Ishikawa (cell line): ENCODE measurements around the gene SPR.
A peak's percentile ranks its signal among the peaks of the same experiment; 100 is the strongest.

Source experiments
- CEBPB ChIP-seq: IDR thresholded peaks from 2 replicates; pipeline ENCODE4 v1.6.1; 2012
- CREB1 ChIP-seq: IDR thresholded peaks from 2 replicates; pipeline ENCODE4 v1.6.1; 2012; ENCODE audit warnings: low read depth
- EGR1 ChIP-seq: IDR thresholded peaks from 2 replicates; pipeline ENCODE4 v1.6.1; 2012
- EP300 ChIP-seq: IDR thresholded peaks from 2 replicates; pipeline ENCODE4 v1.6.1; 2012; ENCODE audit warnings: borderline replicate concordance
- FOXM1 ChIP-seq: IDR thresholded peaks from 2 replicates; pipeline ENCODE4 v1.6.1; 2012; ENCODE audit warnings: low read depth, borderline replicate concordance
- NFIC ChIP-seq: IDR thresholded peaks from 2 replicates; pipeline ENCODE4 v1.6.1; 2012
- RAD21 ChIP-seq: IDR thresholded peaks from 2 replicates; pipeline ENCODE4 v1.6.1; 2012; ENCODE audit warnings: low read depth
- TAF1 ChIP-seq: IDR thresholded peaks from 2 replicates; pipeline ENCODE4 v1.6.1; 2012; ENCODE audit warnings: low read depth, mild to moderate bottlenecking
- TCF12 ChIP-seq: IDR thresholded peaks from 2 replicates; pipeline ENCODE4 v1.6.1; 2012; ENCODE audit warnings: low read depth
- TEAD4 ChIP-seq: IDR thresholded peaks from 2 replicates; pipeline ENCODE4 v1.6.1; 2012
- YY1 ChIP-seq: IDR thresholded peaks from 2 replicates; pipeline ENCODE4 v1.6.1; 2012; ENCODE audit warnings: low read depth
- ZBTB7A ChIP-seq: IDR thresholded peaks from 2 replicates; pipeline ENCODE4 v1.6.1; 2012; ENCODE audit warnings: low read depth
- TF ChIP-seq, protein P1 (sequence below): IDR thresholded peaks from 2 replicates; pipeline ENCODE4 v1.6.1; 2012
- TF ChIP-seq, protein P2 (sequence below): IDR thresholded peaks from 2 replicates; pipeline ENCODE4 v1.6.1; 2012
- TF ChIP-seq, protein P3 (sequence below): IDR thresholded peaks from 2 replicates; pipeline ENCODE4 v1.6.1; 2012; ENCODE audit warnings: low read depth, mild to moderate bottlenecking

The SPR gene

DNA sequence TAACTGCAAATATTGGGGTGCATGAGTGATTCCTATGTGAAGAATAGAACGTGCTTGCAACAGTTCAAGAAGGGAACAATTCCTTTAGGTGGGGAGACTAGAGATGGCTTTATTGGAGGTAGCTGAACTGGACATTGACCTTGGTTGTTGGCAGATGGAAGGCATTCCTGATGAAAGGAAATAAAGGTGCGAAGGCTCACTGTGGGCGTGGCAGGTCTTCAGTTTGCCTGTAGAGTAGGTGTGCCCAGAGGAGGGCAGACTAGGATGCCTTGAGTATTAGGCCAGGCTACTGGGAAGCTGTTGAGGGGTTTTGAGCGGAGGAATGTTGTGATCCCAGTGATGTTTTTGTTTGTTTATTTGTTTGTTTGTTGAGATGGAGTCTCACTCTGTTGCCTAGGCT lies 2.8 kb downstream of the SPR start:
- TF ChIP-seq ZBTB7A (no peak), YY1 (no peak), FOXM1 (no peak), TAF1 (no peak), CEBPB (no peak), EGR1 (no peak), EP300 (no peak), TEAD4 (no peak)
- TF ChIP-seq, protein P1, sequence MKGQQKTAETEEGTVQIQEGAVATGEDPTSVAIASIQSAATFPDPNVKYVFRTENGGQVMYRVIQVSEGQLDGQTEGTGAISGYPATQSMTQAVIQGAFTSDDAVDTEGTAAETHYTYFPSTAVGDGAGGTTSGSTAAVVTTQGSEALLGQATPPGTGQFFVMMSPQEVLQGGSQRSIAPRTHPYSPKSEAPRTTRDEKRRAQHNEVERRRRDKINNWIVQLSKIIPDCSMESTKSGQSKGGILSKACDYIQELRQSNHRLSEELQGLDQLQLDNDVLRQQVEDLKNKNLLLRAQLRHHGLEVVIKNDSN: no peak
- TF ChIP-seq, protein P2, sequence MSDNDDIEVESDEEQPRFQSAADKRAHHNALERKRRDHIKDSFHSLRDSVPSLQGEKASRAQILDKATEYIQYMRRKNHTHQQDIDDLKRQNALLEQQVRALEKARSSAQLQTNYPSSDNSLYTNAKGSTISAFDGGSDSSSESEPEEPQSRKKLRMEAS: no peak
- TF ChIP-seq, protein P3, sequence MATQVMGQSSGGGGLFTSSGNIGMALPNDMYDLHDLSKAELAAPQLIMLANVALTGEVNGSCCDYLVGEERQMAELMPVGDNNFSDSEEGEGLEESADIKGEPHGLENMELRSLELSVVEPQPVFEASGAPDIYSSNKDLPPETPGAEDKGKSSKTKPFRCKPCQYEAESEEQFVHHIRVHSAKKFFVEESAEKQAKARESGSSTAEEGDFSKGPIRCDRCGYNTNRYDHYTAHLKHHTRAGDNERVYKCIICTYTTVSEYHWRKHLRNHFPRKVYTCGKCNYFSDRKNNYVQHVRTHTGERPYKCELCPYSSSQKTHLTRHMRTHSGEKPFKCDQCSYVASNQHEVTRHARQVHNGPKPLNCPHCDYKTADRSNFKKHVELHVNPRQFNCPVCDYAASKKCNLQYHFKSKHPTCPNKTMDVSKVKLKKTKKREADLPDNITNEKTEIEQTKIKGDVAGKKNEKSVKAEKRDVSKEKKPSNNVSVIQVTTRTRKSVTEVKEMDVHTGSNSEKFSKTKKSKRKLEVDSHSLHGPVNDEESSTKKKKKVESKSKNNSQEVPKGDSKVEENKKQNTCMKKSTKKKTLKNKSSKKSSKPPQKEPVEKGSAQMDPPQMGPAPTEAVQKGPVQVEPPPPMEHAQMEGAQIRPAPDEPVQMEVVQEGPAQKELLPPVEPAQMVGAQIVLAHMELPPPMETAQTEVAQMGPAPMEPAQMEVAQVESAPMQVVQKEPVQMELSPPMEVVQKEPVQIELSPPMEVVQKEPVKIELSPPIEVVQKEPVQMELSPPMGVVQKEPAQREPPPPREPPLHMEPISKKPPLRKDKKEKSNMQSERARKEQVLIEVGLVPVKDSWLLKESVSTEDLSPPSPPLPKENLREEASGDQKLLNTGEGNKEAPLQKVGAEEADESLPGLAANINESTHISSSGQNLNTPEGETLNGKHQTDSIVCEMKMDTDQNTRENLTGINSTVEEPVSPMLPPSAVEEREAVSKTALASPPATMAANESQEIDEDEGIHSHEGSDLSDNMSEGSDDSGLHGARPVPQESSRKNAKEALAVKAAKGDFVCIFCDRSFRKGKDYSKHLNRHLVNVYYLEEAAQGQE: no peak

DNA sequence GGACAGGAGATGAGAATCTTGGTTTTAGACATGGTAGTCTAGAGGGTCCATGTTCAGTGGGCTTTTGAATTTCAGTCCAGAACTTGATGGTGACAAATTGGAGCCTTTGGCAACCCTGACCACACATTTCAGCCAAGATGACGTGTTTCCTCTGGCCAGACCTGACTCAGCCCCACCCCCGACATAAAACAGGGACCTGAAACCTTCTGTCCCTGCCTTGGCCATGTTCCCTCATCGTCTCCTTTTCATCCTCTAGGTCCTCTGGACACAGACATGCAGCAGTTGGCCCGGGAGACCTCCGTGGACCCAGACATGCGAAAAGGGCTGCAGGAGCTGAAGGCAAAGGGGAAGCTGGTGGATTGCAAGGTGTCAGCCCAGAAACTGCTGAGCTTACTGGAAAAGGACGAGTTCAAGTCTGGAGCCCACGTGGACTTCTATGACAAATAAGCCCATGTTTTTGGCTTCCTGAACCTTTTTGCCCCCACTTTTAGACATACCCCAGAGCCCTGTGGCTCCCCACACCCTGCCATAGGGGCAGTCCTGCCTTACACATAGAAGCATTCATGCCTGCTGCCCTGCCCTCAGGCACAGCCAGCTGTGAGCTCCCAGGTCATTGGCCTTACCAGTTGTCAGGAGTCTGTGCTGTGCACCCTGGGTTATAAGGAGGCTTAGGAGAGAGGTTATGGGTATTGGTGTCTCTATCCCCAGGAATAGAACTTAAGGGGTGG lies 4.0 kb downstream of the SPR start:
- TF ChIP-seq TEAD4 (no peak), NFIC (no peak), CEBPB (no peak), CREB1 (no peak), RAD21 (no peak), EGR1 (no peak)

DNA sequence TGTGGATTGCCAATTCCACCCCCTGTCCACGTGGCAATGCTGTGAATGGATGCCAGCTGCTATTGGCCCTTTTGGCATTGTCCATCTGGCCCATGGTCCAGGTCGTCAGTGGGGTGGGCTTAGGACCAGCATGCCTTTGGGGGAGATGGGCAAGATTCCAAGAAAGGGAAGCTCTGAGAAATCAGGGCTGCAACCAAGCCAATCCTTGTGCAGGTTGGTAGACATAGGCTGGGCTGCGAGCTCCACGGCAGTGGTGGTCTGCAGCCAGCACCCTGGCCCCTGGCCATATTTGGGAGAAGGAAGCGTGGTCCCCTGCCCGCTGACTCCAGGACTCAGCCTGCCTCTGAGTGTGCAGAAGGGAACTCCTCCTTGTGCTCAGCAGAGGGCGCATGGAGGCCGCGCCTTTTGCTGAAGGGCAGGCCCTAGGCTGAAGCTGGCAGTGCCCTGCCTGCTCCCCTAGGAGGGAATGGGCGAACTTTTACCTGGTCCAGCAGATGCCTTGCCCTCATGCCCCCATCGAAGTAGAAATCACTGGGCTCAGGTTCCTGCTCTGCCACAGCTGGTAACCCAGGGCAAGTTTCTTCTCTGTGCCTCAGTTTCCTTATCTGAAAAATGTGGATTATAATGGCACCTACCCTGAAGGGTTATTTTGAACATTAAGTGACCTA lies 5.4 kb downstream of the SPR start:
- TF ChIP-seq NFIC (no peak), YY1 (no peak), FOXM1 (no peak), RAD21 (peak; percentile 89), TCF12 (no peak)
- TF ChIP-seq, protein P2: no peak

DNA sequence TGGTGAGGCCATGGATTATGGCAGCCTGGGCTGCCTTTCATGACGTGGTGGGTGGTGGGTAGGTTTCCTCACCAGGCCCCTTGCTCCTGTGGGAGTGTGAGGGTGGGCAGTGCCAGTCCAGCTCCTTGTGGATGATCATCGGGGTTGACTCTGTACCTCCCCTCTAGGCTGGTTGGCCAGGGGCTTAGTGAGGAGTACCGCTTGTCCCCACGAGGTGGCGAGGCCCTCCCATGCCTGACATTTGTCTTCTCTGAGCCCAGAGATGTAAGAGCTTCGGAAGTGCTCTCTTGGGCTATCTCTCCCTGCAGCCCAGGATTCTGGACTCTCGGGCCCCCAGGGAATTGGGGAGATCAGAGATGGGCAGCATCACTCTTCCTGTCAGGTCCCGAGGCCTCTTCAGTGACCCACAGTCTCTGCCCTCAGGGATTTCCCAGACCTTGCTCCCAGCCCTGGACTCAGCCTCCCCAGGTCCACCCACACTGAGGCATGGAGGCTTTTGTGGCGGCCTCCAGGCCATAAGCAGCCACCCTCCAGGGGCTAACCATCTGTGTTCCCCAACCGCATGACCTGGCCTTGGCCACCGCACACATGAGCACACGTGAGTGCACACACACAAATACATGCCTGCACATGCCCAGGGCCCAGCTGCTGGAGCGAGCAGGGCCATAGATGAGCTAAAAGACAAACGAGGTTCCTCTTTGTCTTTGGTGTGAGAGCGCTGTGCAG lies 6.5 kb downstream of the SPR start:
- TF ChIP-seq RAD21 (peak; percentile 57), CREB1 (no peak), EP300 (no peak)

DNA sequence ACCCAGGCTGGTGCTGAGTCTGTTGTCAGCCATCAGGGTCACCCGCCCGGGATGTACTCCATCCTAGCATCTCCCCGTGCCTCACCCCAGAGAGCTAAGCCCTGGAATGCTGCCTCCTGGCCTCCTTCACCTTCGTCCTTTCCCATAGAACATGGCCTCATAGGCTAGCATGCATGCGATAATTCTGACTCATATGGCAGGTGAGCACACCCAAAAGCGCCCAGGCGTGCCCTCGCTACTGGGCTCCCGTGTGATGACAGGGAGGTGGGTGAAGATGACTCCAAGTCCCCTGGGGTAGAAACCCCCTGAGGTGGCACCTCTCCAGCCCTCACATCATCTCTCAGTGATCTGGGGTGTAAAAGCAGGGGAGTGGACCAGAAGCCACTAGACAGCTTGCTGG lies 7.3 kb downstream of the SPR start:
- no peak for TF ChIP-seq RAD21
- TF ChIP-seq, protein P1: no peak
- no peak for TF ChIP-seq EP300
- no peak for TF ChIP-seq TEAD4
- TF ChIP-seq CREB1: no peak
- TF ChIP-seq, protein P3: no peak
- no peak for TF ChIP-seq NFIC
- TF ChIP-seq EGR1: no peak
- no peak for TF ChIP-seq TAF1
- TF ChIP-seq, protein P2: no peak
- TF ChIP-seq CEBPB: no peak
- TF ChIP-seq FOXM1: no peak
- TF ChIP-seq YY1: no peak
- no peak for TF ChIP-seq ZBTB7A
- no peak for TF ChIP-seq TCF12
